ENCODE results near the gene ZNF133.
"Not testable (repeated sequence)": the region's sequence is repeated elsewhere in the genome, so short reads cannot be mapped to it uniquely, and the experiment has no call there.

Gene ZNF133

DNA sequence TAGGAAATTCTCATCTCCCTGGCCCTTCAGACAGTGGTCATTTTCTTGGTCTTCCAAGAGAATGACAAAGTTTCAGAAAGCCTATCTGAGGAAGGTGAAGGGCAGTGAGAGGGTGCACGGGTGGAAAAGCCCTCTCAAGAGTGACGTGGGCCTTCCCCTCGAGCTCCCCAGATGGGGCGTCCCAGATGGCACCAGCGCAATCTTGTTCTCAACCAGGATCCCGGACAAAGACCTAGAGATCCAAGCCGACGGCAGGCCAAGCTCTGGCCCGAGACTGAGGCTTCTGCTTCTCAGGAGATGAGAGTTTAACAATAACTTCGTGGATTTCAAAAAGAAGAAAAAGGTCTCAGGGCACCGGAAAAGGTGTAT is 797 bp upstream of the ZNF133 start:
- DNase-seq: no peak

DNA sequence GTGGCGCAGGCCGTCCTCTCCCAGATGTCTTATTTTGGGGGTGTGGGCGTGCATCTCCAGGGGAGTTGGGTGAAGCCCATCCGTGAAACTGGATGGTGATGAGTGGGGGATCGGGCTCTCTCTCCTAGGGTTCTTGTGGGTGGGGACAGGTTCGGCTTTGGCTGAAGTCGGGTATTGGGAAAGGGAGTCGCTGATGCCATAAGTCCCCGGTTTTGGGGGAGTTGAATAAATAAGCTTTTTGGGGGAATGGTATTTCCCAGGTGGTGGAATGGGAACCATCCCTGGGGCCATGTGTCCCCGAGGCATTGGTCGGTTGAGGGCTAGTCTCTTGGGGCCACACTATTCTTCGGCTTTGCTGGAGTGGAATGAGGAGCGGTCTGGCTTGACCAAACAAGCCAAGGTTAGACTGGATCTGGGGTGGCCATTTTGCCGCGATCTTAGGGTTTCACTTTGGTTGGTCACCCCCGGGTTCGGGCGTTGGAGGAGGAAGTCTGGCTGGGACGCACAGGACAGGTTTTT is 481 bp downstream of the ZNF133 start:
- no peak for DNase-seq

DNA sequence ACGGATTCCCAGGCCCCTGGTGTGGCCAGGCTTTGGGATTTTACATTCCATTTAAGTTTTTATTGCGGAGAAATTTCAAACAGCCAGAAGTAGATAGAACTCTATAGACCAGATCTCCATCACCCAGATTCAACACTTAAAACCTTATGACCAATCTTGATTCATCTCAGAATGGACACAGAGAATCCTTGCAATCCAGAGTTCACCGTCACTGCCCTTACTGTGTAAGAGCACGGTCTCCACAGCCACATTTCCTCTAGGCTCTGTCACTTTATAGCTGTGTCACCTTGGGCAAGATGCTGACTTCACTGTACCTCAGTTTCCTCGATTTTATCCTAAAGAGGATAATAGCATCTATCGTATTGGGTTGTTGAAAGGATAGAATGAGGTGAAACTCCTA is 979 bp downstream of the ZNF133 start:
- DNase-seq: no peak

DNA sequence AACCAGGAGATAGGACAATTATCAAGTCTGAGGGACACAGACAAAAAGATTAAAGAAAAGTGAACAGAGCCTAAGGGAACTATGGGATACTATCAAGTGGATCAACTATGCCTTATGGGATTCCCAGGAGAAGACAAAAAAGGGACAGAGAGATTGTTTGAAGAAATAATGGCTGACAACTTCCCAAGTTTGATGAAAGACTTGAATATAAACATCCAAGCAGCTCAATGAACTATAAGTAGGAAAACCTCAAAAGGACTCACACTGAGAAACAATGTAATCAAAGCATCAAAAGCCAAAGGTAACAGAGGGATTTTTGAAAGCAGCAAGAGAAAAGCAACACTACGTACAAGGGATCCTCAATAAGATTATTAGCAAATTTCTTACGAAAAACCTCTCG is 11.0 kb downstream of the ZNF133 start:
- DNase-seq: no peak

DNA sequence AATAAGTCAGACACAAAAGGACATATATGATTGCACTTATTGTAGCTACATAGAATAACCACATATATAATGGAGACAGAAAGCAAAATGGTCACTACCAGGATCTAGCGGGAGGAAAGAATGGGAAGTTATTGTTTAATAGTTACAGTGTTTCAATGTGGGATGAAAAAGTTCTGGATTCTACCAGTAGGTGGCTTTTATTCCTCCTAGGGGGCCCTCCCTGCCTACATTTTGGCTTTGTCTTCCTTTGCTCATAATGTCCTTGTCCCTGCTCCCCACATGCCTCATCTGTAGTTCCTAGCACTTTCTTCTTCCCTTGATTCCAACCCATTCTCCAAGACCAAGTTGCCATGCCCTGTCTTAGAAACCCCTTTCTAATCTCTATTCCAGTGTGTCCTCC is 16.3 kb downstream of the ZNF133 start:
- DNase-seq: no peak

DNA sequence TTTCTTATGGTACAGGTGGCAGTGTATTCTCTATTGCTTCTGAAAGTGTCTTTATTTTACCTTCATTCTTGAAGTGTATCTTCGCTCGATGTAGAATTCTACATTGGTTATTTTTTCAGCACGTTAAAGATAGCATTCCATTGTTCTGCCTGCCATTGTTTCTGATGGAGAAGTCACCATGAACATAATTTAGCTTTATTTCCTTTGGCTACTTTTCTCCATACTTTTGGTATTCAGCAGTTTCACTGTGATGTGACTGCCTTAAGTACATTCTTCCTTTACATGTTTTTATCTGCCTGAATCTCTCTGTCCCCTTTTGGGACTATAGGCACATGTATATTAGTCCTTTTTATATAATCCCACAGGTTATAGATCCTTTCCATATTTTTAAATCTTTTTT is 19.0 kb downstream of the ZNF133 start:
- no peak for DNase-seq

DNA sequence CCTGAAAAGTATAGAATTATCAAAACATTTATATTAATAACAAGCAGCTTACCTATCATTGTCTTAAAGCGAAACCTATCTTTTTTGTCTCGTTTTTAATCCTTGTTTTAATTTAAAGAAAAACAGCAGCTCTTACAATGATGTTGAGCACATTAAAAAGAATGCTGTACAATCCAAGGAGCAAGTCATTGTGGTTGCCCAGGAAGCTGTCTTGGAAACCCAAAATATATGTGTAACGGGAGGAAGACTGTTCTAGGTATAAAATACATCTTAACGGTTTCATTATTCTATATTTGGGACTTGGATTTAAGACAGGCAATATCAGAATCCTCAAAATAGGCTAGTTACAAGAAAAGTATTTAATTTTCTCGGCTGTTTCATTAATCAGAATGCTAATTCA is 21.7 kb downstream of the ZNF133 start:
- no peak for DNase-seq

DNA sequence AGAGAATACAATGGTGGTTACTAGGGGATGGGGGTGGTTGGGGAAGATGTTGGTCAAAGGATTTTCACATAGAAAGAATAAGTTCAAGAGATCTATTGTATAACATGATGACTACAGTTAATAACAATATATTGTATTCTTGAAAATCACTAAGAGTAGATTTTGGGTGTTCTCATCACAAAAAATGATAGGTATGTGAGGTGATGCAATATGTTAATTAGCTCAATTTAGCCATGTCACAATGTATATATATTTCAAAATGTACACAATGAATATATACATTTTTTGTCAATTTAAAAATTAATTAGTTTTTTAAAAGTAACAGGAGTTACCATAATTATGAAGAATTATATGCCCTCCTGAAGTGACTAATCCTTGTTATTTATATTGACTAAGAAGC is 22.3 kb downstream of the ZNF133 start:
- no peak for DNase-seq

DNA sequence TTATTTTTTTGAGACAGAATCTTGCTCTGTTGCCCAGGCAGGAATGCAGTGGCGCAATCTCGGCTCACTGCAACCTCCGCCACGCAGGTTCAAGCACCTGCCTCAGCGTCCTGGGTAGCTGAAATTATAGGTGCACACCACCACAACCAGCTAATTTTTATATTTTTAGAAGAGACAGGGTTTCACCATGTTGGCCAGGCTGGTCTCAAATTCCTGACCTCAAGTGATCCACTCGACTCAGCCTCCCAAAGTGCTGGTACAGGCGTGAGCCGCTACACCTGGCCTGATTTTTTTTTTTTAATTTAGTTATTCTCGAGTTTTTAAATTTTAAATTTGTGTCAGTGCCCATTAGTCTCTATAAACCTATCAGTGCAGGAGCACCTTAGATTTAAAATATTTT is 24.4 kb downstream of the ZNF133 start:
- DNase-seq: no peak

DNA sequence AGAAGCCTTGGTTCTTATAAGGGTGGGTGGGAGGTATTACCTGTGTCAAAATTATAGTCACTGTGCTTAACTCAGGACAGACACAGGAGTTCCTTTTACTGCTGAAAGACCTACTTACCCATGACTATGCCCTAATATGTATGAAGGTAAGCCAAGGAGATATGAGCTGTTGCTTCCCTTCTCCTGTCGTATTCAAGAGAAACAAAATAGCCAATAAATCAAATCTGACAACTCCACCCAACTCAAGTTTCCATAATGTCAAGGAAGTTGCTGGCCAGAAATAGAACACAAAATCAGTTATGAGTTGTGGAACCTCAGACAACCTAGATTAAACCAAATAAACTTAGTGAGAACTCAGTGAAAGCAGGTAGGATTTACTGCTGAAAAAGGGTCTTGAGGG is 25.1 kb downstream of the ZNF133 start:
- no peak for DNase-seq

DNA sequence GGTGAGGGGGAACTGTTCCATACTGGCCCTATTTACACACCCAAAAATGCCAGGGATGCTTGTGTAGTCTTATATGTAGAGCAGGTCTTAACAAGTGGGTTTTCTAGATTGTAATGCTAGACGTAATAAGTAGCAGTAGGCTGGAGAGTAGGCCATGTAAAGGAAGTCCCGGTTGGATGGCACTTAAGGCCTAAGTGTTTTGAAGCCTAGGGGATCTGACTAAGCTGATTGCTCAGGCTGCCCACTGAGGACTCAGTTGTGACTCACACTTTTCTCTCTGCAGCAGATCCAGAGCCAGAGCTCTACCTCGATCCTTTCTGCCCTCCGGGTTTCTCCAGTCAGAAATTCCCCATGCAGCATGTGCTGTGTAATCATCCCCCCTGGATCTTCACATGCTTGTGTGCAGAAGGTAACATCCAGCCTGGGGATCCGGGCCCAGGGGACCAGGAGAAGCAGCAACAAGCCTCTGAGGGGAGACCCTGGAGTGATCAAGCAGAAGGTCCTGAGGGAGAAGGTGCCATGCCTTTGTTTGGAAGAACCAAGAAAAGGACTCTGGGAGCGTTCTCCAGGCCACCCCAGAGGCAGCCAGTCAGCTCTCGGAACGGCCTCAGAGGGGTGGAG is 26.6 kb downstream of the ZNF133 start:
- no peak for DNase-seq

DNA sequence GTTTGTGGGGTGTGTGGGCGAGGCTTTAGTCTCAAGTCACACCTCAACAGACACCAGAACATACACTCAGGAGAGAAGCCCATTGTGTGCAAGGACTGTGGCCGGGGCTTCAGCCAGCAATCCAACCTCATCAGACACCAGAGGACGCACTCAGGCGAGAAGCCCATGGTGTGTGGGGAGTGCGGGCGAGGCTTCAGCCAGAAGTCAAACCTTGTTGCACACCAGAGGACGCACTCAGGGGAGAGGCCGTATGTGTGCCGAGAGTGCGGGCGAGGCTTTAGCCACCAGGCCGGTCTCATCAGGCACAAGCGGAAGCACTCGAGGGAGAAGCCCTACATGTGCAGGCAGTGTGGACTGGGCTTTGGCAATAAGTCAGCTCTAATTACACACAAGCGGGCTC is 27.8 kb downstream of the ZNF133 start:
- DNase-seq: no peak

DNA sequence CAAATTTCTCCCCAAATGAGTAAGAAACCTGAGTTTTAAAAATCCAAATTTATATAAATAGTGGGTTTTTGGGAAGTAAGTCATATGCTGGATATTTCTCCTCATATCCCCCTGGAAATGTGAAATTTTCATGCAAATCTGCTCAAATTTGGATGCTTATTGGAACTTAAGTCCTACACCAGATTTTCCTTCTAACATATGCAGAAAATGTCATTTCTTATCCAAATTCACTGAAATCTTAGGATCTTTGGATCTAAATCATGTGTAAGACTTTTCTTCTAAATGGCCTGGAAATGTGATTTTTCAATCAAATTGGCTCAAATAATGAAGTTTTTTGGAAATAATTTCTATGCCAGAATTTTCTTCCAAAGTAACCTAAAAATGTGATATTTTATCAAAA is 33.0 kb downstream of the ZNF133 start:
- no peak for DNase-seq

DNA sequence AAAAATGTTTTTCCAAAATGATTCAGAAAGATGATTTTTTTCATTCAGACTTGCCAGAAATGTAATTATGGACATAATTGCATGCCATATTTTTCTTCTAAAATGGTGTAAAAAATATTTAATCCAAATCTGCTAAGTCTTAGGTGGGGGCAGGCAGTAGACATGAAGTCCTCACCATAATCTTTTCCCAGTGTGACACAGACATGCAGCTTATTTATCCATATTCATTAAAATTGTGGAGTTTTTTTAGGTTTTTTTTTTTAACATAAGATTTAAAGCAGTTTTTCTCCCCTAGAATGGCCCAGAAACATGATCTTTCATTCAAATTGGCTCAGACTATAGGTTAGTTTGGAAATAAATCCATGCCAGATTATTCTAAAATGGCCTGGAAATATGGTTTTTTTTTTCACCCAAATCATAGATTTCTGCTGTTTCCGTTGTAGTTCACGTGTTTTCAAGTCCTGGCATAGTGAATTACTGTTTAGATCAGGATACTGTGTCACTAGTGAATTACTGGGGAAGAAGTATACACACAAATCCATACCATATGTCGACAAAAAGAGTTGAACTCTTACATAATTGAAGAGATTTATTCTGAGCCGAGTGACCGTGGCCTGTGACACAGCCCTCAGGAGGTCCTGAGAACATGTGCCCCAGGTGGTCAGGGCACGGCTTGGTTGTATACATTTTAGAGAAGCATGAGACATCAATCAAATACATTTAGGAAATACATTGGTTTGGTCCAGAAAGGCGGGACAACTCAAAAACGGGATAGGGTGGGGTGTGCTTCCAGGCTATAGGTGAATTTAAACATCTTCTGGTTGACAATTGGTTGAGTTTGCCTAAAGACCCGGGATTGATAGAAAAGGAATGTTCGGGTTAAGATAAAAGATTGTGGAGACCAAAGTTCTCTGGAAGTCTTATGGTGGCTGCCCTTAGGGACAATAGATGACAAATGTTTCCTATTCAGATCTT is 33.9 kb downstream of the ZNF133 start:
- no peak for DNase-seq

DNA sequence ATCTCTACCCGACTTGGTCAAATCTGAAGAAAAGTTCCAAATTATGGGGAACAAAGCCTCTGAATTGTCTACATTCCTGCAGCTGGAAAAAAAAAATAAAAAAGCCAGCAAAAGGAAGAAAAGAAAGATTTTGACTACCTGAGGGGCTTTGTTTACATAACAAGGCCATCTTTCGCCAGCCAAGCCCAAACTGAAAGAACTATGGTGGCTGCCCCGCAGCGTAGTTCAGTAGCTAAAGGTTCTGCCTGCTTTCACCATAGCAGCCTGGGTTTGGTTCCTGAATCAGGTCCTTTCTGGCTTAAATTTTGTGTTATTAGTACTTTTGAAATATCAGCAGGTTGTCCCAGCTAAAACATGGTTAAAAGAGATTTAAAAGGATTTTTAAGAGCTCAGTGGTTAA is 35.4 kb downstream of the ZNF133 start:
- DNase-seq: no peak

DNA sequence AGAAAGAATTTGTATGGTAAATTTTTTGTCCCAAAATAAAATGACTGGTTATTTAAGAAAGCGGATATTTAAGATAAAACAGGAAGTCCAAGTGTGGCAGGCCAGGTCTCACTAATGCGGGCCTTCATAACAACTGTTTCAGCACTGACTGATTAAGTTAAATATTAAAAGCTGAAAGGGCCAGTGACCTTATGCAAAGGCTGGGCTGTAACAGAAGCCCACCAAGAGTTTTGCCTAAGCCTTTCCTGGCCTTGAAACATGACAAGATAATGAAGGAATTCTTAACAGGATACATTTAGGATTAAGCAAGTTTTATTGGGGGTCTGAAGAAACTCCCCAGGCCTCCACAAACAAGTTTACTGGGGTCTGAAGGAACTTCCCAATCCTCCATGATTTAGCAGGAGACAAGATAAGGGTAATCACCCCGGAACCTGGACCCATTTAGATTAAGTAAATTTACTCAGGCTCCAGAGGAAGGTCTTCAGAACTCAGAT is 36.3 kb downstream of the ZNF133 start:
- no peak for DNase-seq

DNA sequence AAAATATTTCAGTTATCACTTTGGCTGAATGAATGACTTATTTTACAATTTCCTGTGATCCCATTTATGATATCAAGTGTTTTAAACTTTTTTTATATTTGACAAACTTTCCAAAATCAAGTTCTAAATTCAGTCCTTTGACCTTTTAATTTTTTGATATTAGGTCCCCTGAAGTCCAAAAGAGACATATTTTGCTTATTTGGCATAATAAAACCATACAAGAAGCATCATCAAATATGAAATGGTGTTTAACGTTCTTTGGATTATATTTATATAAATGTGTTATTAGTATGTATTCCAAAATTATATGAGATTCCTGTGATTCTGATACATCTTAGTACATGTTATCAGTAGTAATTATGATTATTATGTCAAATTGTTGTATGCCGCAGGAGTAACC is 38.7 kb downstream of the ZNF133 start:
- no peak for DNase-seq

DNA sequence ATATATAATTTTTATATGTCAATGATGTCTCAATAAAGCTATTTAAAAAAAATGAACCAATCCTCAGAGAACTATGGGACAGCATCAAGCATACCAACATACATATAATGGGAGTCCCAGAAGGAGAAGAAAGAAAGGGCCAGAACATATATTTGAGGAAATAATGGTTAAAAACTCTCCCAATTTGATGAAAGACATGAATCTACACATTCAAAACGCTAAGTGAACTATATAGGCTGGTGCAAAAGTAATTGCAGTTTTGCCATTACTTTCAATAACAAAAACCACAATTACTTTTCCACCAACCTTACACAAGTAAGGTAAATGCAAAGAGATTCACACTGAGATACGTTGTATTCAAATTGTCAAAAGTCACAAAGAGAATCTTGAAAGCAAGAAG is 43.4 kb downstream of the ZNF133 start:
- DNase-seq: no peak

DNA sequence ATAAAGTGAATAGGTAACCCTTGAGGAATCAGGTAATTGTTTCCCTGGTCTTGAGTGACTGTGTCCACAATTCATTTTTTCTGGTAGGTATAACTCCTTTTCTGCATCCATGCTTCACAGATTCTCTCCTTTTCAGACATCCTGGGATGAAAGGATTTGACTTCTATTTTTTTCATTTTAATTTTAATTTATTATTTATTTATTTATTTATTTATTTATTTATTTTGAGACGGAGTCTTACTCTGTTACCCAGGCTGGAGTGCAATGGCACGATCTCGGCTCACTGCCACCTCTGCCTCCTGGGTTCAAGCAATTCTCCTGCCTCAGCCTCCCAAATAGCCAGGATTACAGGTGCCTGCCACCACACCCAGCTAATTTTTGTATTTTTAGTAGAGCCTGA is 61.4 kb downstream of the ZNF133 start:
- DNase-seq: not testable (repeated sequence)

DNA sequence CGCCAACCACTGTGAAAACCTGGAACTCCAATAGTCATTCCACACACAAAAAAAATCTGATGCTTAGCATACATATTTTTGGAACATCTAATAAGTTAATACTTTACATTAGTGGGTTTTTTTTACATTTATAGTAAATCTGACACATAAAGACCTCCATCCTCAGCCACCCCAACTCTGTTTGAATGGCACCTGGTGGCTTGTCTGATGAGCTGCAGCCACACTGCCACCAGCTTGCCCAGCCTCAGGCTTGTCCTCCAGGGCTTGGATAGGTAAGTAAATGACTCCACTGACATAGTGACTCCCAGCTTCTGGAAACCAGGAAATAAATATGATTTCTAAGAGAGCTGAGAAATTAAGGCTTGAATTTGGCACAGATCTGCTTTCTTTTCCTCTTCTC is 71.5 kb downstream of the ZNF133 start:
- no peak for DNase-seq

DNA sequence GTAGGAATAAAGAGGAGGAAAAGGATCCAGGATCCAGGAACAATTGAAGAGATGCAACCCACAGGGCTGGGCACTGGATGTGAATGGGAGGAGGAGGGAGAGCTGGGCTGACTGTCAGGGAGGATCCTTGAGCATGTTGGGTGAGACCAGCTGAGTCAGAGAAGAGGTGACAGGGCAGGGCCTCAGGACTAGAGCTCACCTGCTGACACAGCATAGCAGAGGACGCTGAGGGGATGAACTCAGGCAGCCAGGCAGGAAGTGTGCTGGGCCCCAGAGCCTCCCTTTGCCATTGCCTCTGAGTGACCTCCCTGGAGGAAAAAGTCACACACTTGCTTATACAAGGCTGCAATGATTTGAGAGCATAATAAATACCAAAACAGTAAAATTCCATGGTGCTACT is 72.3 kb downstream of the ZNF133 start:
- no peak for DNase-seq

DNA sequence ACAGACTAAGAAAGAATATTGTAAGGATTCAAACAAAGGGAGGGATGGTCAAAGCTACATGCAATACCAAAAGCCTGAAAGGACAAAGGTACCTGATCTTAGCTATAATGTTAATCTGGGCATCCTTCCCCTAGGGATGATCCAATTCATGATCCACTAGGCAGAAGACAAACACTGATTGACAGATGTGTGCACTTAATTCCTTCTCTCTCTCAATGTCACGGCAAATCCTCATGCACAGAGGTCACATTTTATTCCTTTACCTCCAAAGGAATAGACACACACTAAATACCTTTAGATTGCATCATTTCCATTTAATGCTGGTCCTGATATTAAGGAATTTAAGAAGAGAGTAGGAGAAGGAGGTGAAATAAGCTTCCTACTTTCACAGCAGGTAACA is 73.4 kb downstream of the ZNF133 start:
- DNase-seq: no peak

DNA sequence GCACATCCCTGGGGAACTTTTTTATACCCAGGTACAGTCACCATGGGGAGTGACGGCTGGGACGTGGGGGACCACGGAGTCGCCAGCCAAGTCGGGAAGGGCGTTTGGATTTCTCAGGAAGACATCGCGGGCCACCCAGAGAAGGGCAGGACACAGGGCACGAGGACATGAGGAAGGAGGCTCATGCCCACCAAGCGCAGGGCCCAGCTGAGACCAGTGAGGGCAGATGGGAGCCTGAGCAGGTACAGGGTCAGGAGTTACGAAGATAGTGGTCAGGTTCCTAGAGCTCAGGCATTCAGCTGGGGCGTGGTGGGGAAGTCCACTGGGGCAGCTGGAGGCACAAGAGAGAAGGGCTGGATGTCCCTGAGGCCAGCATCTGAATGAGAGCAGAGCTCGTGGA is 74.6 kb downstream of the ZNF133 start:
- DNase-seq: no peak

DNA sequence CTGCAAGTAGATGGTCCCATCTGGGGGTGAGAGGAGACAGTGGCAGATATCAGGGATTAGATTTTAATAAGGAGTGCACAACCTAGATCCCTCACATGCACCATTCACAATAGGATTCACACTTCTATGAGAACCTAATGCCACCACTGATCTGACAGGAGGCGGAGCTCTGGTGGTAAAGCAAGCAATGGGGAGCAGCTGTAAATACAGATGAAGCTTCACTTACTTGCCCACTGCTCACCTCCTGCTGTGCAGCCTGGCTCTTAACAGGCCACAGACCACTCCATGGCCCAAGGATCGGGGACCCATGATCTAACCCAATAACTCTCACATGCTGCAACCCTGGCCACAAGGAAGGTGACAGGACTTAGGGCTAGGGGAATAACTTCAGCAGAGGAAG is 75.4 kb downstream of the ZNF133 start:
- no peak for DNase-seq

Data from NCI-H1048 (cell line).